Measurements from ENCODE around the gene CTNNA1. TPM values are rescaled to one million over a fixed set of nuclear protein-coding genes. Genes with fewer than 3 reads are reported as not detected.
A peak's percentile ranks its signal among the peaks of the same experiment; 100 is the strongest.

The CTNNA1 gene
- total and polyA plus RNA-seq, 9 of the 15 experiments (the other 6 are each of a cell fraction or from before 2014, with no cell fraction given) = 29.6 to 117 (median 89.1) TPM

GRCh38 chr5:138753794-138754698 lies 821 bp downstream of the CTNNA1 start (continued):
- TF ChIP-seq ZNF512 (tag; IDR thresholded peaks at IDR 0.05) = no peak
- TF ChIP-seq MEF2D (tag; conservative IDR thresholded peaks at IDR 0.05; ENCODE audit: low read depth) = no peak
- TF ChIP-seq ZBTB7A (IDR thresholded peaks at IDR 0.05; ENCODE audit: borderline replicate concordance, control insufficient read depth, low read depth, low read length) = peak; percentile 65
- no peak for TF ChIP-seq FOXA1 (IDR thresholded peaks at IDR 0.05; ENCODE audit: borderline replicate concordance)
- TF ChIP-seq ZBTB34 (CRISPR knock-in tag; IDR thresholded peaks at IDR 0.05) = no peak
- no peak for TF ChIP-seq SAFB (IDR thresholded peaks at IDR 0.05; ENCODE audit: borderline replicate concordance, low read depth, low read length)
- no peak; a peak in 2 of 4 replicates for TF ChIP-seq HDAC1 (IDR thresholded peaks at IDR 0.05)
- peak; percentile 72 for TF ChIP-seq POLR2H (tag; IDR thresholded peaks at IDR 0.05; ENCODE audit: low read depth)
- no peak for TF ChIP-seq PRDM10 (IDR thresholded peaks at IDR 0.05; ENCODE audit: partially characterized antibody)
- TF ChIP-seq HMGN3 (IDR thresholded peaks at IDR 0.05; ENCODE audit: borderline replicate concordance, extremely low read depth, insufficient read length, low read depth, low read length) = peak; percentile 32
- no peak for TF ChIP-seq FOSL1 (tag; conservative IDR thresholded peaks at IDR 0.05)
- 0 out of 2 replicates have a peak, but pooled peaks have one; percentile 33 for TF ChIP-seq BHLHE40 (IDR thresholded peaks at IDR 0.05; ENCODE audit: low read length)
- TF ChIP-seq POU5F1 (IDR thresholded peaks at IDR 0.05; ENCODE audit: borderline replicate concordance, low read depth, low read length, partially characterized antibody) = no peak
- TF ChIP-seq ZNF589 (CRISPR knock-in tag; IDR thresholded peaks at IDR 0.05; ENCODE audit: low read depth) = peak; percentile 76
- TF ChIP-seq SIX5 (IDR thresholded peaks at IDR 0.05; ENCODE audit: borderline replicate concordance in 1 of 2, insufficient read depth in 1 of 2, low read depth in 1 of 2, low read length in 2 of 2) = no peak
- peak; percentile 46; the same call in 1 of the 2 replicates for TF ChIP-seq ZNF384 (IDR thresholded peaks at IDR 0.05; ENCODE audit: low read depth, low read length)
- TF ChIP-seq RBFOX2 (IDR thresholded peaks at IDR 0.05; ENCODE audit: low read depth, low read length) = peak; percentile 92

Measured in K562 (cell line).